HS-27A (cell line): ENCODE data around the gene UCP1.
"Not testable (repeated sequence)": the region's sequence is repeated elsewhere in the genome, so short reads cannot be mapped to it uniquely, and the experiment has no call there.

Experiments
- DNase-seq: peaks from one replicate; pipeline ENCODE4 v3.0.0-alpha.2; 2012; ENCODE audit warnings: low read depth, missing footprints

UCP1 gene

DNA sequence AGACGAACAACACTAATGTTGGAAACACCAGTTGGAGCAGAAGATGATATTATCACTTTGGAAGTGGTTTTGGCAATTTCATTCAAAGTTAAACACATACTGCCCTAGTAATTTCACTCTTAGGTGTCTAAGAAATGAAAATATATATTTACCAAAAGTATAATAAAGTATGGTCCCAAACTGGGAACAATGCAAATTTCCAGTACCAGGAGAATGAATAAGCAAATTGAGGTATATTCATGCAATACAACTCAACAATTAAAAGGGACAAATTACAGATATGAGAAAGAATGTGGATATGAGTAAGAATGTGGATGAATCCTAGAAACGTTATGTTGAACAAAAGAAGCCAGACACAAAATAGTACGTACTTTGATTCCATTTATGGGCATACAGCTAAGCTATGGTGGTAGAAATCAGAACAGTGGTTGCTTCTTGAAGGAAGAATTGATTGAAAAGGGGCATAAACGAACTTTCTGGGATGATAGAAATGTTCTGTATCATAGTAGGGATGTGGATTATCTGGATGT is 34.7 kb downstream of the UCP1 start:
- no peak for DNase-seq

GRCh38 chr4:140529434-140529833 is 39.3 kb downstream of the UCP1 start:
- no peak for DNase-seq

DNA sequence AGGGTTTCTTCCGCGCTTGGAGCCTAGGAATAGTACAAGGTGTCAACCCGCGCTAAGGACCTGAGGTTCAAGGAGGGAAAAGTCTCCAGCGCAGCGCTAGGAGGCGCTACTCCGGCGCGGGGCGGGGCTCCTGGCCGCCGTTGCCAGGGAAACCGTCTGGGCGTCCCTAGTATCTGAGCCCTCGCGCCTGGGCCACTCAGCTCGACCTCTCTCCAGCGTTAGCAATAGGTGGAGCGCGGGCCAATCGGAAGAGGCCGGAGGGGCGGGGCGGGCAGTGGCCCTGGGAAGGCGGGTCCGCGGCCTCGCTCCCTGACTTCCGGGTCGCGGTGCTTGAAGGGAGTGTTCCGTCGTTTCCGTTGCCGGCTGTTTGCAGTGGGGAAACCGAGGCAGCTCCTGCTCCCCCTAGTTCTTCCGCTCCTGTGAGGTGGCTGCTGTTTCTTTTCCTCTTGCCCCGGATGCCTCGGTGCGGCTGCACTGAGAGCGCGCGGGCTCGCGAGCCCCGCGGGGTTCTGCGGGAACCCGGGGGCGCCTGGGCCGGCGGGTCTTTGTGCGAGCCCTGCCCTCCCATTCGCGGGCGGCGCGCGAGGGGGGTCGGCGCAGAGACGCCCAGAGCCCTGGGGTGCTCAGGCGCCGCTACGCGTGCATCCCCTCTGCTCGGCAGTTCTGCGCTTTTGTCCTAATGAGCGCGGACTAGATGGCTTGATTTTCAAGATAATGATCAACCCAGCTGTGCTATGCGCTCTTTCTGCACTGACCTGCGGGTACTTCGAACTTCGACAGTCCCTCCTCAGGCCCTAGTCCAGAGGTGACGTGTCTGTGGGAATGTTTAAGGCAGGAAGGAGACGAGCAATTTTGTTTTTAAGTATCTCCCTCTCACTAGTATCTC is 44.7 kb downstream of the UCP1 start, which contains the start of gene ELMOD2:
TSS of gene ELMOD2 (plus strand) at position 312 of the 886 bp plus-strand sequence. CDS start 1,261 bp downstream, outside the sequence.
- peak; percentile 92 for DNase-seq

GRCh38 chr4:140523370-140523856 is 45.3 kb downstream of the UCP1 start:
- DNase-seq: no peak

DNA sequence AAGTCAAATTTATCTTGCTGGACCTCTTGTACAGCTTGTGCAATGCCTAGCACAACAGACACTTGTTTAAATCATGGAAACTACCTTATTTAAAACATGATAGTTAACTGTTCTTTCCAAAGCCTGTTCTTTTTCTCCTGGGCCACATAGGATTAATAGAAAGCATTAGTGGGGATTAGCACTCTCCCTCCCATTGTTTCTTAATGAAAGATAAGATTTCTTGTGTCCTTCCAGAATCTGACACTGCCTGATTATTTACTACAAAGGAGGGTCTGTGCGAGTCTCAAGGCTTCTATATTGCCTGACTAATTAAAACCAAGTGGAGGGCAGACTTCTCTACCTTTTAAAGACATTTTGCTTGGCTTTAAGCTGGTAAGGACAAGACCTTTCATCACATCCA is 53.3 kb downstream of the UCP1 start:
- no peak for DNase-seq

DNA sequence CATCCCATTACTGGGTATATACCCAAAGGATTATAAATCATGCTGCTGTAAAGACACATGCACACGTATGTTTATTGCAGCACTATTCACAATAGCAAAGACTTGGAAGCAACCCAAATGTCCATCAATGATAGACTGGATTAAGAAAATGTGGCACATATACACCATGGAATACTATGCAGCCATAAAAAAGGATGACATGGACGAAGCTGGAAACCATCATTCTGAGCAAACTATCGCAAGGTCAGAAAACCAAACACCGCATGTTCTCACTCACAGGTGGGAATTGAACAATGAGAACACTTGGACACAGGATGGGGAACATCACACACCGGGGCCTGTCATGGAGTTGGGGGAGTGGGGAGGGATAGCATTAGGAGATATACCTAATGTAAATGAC is 55.0 kb downstream of the UCP1 start:
- not testable (repeated sequence) for DNase-seq
